ENCODE results near the gene TRPC4AP. TPM values are rescaled to one million over a fixed set of nuclear protein-coding genes. Genes with fewer than 3 reads are reported as not detected.

Gene TRPC4AP
- total RNA-seq, 2 donors from 2014 or later: 44.1 to 57.4 TPM

- no peaks in the 10 kb centered on the region for H3K27me3 ChIP-seq
- ATAC-seq: no peak
- no peak overlapping the region for H3K27ac ChIP-seq
- H3K4me1 ChIP-seq: peaks cover 3% of the 10 kb centered on the region
- intact Hi-C loops (cut with DNase I): no loop called here
- no peaks in the 10 kb centered on the region for H3K9me3 ChIP-seq
- H3K36me3 ChIP-seq (replicated peaks in 1 of 2; ENCODE audit: insufficient read depth in 1 of 2, low read depth in 2 of 2): peaks cover 0 to 1% of the 10 kb centered on the region in 2 donors
- TF ChIP-seq POLR2A (IDR thresholded peaks at IDR 0.05): no peak
- TF ChIP-seq, protein P1, sequence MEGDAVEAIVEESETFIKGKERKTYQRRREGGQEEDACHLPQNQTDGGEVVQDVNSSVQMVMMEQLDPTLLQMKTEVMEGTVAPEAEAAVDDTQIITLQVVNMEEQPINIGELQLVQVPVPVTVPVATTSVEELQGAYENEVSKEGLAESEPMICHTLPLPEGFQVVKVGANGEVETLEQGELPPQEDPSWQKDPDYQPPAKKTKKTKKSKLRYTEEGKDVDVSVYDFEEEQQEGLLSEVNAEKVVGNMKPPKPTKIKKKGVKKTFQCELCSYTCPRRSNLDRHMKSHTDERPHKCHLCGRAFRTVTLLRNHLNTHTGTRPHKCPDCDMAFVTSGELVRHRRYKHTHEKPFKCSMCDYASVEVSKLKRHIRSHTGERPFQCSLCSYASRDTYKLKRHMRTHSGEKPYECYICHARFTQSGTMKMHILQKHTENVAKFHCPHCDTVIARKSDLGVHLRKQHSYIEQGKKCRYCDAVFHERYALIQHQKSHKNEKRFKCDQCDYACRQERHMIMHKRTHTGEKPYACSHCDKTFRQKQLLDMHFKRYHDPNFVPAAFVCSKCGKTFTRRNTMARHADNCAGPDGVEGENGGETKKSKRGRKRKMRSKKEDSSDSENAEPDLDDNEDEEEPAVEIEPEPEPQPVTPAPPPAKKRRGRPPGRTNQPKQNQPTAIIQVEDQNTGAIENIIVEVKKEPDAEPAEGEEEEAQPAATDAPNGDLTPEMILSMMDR (IDR thresholded peaks at IDR 0.05): no peak
- 72 to 77% methylated on average over 3 of the region's 3 CpGs for WGBS, 2 donors
- H3K4me3 ChIP-seq: no peak overlapping the region
- DNase-seq: no peak
Observed at GRCh38 chr20:35063168-35063567, 29.4 kb downstream of the TRPC4AP start.

DNA sequence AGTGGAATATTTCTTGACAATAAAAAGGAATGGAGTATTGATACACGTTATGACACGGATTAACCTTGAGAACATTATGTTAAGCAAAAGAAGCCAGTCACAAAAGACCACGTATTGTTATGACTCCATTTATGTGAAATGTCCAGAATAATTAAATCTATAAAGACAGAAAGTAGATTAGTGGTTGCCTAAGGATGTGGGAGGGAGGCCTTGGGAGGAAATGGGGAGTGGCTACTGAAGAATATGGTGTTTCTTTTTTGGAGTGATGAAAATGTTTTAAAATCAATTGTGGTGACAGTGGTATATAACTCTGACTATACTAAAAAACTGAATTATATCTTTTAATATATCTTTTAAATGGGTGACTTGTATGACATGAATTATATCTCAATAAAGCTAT, 30.1 kb downstream of the TRPC4AP start:
- no peak for ATAC-seq
- no peak overlapping the region for H3K27ac ChIP-seq
- no peaks in the 10 kb centered on the region for H3K9me3 ChIP-seq
- no peak overlapping the region for H3K4me3 ChIP-seq
- peaks cover 3% of the 10 kb centered on the region for H3K4me1 ChIP-seq
- DNase-seq: no peak
- TF ChIP-seq, protein P1 (IDR thresholded peaks at IDR 0.05): no peak
- no peak for TF ChIP-seq POLR2A (IDR thresholded peaks at IDR 0.05)
- no peaks in the 10 kb centered on the region for H3K27me3 ChIP-seq
- peaks cover 0 to under 1% of the 10 kb centered on the region in 2 donors for H3K36me3 ChIP-seq (replicated peaks in 1 of 2; ENCODE audit: insufficient read depth in 1 of 2, low read depth in 2 of 2)
- intact Hi-C loops (cut with DNase I): no loop called here
- 93 to 97% methylated on average over 3 of the region's 3 CpGs for WGBS, 2 donors

GRCh38 chr20:35060168-35060567, 32.4 kb downstream of the TRPC4AP start:
- DNase-seq: no peak
- Histone ChIP-seq H3K9me3 (no peaks in the 10 kb centered on the region), H3K4me1 (peaks cover 3% of the 10 kb centered on the region), H3K36me3 (replicated peaks in 1 of 2; ENCODE audit: insufficient read depth in 1 of 2, low read depth in 2 of 2) (no peaks in the 10 kb centered on the region), H3K27me3 (no peaks in the 10 kb centered on the region), H3K4me3 (no peak overlapping the region), H3K27ac (no peak overlapping the region)
- 94 to 97% methylated on average over 5 of the region's 5 CpGs for WGBS, 2 donors
- no peak for ATAC-seq
- intact Hi-C loops (cut with DNase I): no loop called here
- no peak for TF ChIP-seq POLR2A (IDR thresholded peaks at IDR 0.05)
- TF ChIP-seq, protein P1 (IDR thresholded peaks at IDR 0.05): no peak

DNA sequence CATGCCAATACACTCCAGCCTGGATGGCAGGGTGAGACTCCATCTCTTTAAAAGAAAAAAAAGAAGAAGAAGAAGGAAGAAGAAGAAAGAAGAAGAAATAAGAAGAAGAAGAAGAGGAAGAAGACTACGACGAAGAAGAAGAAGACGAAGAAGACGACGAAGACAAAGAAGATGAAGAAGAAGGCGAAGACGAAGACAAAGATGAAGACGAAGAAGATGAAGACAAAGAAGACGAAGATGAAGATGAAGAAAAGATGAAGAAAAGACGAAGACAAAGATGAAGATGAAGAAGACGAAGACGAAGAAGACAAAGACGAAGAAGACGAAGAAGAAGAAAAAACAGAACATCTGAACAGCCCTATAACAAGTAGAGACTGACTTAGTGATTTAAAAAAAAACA, 33.0 kb downstream of the TRPC4AP start:
- H3K36me3 ChIP-seq (replicated peaks in 1 of 2; ENCODE audit: insufficient read depth in 1 of 2, low read depth in 2 of 2): no peaks in the 10 kb centered on the region
- no peak overlapping the region for H3K4me3 ChIP-seq
- DNase-seq (no peak), ATAC-seq (no peak)
- intact Hi-C loops (cut with DNase I): no loop called here
- H3K27ac ChIP-seq: no peak overlapping the region
- TF ChIP-seq, protein P1 (IDR thresholded peaks at IDR 0.05): no peak
- no peak for TF ChIP-seq POLR2A (IDR thresholded peaks at IDR 0.05)
- WGBS, 2 donors: 91 to 95% methylated on average over 14 of the region's 14 CpGs
- H3K9me3 ChIP-seq: no peaks in the 10 kb centered on the region
- H3K27me3 ChIP-seq: no peaks in the 10 kb centered on the region
- H3K4me1 ChIP-seq: peaks cover 7% of the 10 kb centered on the region

- Histone ChIP-seq H3K9me3 (no peaks in the 10 kb centered on the region), H3K4me3 (no peak overlapping the region), H3K27ac (no peak overlapping the region), H3K4me1 (peaks cover 9% of the 10 kb centered on the region), H3K27me3 (no peaks in the 10 kb centered on the region), H3K36me3 (replicated peaks in 1 of 2; ENCODE audit: insufficient read depth in 1 of 2, low read depth in 2 of 2) (no peaks in the 10 kb centered on the region)
- intact Hi-C loops (cut with DNase I): no loop called here
- no peak for DNase-seq
- TF ChIP-seq, protein P1 (IDR thresholded peaks at IDR 0.05): no peak
- no peak for TF ChIP-seq POLR2A (IDR thresholded peaks at IDR 0.05)
- 94 to 100% methylated on average over 2 of the region's 2 CpGs for WGBS, 2 donors
- no peak for ATAC-seq
Observed at GRCh38 chr20:35059110-35059509, 33.5 kb downstream of the TRPC4AP start.
